ENCODE measurements around the gene GSTA4. TPM values are rescaled to one million over a fixed set of nuclear protein-coding genes. Genes with fewer than 3 reads are reported as not detected.

GSTA4 gene
- total and polyA plus RNA-seq, 2 donors (not counting 3 experiments of a cell fraction or from before 2014, with no cell fraction given) = 15.0 to 24.6 TPM

DNA sequence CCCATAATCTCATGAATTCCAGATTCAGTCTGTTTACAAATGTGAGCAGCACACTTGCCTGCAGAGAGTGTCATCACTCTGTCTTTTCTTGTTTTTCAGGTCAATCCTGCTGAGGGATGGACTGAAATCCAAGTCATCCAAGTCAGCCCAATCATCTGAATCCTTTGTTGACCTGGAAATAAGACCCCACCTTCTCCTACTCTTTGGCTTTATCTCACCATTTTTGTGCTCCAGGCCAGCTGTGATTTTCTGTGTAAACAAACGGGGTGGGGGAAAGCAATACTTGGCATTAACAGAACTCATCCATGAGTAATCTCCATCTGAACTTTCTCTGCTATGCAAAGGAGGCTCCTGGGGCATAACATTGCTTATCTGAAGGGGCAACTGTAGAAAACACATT, 16.9 kb upstream of the GSTA4 start:
- H3K4me3 ChIP-seq (replicated peaks in 1 of 3; ENCODE audit: insufficient read depth in 1 of 3, low read depth in 1 of 3, low read length in 3 of 3) = no peak overlapping the region
- no peaks in the 10 kb centered on the region for H3K79me2 ChIP-seq (ENCODE audit: control insufficient read depth, insufficient read depth, low read length)
- no peak overlapping the region for H3K27ac ChIP-seq (ENCODE audit: insufficient read depth, low read depth, low read length)
- H3K4me1 ChIP-seq (ENCODE audit: control insufficient read depth, extremely low read depth, insufficient read depth, low read length) = no peaks in the 10 kb centered on the region
- H3K9ac ChIP-seq (replicated peaks; ENCODE audit: extremely low read depth, insufficient read depth, low read length) = no peak overlapping the region
- ChIA-PET POLR2A (interaction anchor here (0.6 kb wide), 1 partner anchor 397 kb away, joined by 3 read pairs; no protein-coding TSS in a partner anchor), CTCF (interaction anchor here (0.9 to 1.2 kb wide), 2 partner anchors 15 to 37 kb away, joined by 4 to 5 read pairs; no protein-coding TSS in a partner anchor)
- no peak for FAIRE-seq
- TF ChIP-seq, protein P1, sequence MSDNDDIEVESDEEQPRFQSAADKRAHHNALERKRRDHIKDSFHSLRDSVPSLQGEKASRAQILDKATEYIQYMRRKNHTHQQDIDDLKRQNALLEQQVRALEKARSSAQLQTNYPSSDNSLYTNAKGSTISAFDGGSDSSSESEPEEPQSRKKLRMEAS (IDR thresholded peaks at IDR 0.05; ENCODE audit: insufficient read depth, insufficient read length) = no peak
- TF ChIP-seq FOS (IDR thresholded peaks at IDR 0.05; ENCODE audit: borderline replicate concordance, insufficient read depth, low read length) = no peak
- TF ChIP-seq EZH2 (IDR thresholded peaks at IDR 0.05; ENCODE audit: borderline replicate concordance, low read depth, low read length, severe bottlenecking) = no peak
- no peak for TF ChIP-seq JUN (IDR thresholded peaks at IDR 0.05; ENCODE audit: borderline replicate concordance, insufficient read depth, insufficient read length, low read depth)
- no peak for TF ChIP-seq POLR2AphosphoS5 (IDR thresholded peaks at IDR 0.05; ENCODE audit: insufficient read depth, low read depth, low read length)
- TF ChIP-seq MYC (IDR thresholded peaks at IDR 0.05; ENCODE audit: low read depth, low read length) = no peak
- TF ChIP-seq POLR2A (IDR thresholded peaks at IDR 0.05; ENCODE audit: low read depth, low read length) = no peak
- no peak for TF ChIP-seq GATA2 (IDR thresholded peaks at IDR 0.05; ENCODE audit: insufficient read depth, insufficient read length, low read depth, low read length)
- TF ChIP-seq, protein P2, sequence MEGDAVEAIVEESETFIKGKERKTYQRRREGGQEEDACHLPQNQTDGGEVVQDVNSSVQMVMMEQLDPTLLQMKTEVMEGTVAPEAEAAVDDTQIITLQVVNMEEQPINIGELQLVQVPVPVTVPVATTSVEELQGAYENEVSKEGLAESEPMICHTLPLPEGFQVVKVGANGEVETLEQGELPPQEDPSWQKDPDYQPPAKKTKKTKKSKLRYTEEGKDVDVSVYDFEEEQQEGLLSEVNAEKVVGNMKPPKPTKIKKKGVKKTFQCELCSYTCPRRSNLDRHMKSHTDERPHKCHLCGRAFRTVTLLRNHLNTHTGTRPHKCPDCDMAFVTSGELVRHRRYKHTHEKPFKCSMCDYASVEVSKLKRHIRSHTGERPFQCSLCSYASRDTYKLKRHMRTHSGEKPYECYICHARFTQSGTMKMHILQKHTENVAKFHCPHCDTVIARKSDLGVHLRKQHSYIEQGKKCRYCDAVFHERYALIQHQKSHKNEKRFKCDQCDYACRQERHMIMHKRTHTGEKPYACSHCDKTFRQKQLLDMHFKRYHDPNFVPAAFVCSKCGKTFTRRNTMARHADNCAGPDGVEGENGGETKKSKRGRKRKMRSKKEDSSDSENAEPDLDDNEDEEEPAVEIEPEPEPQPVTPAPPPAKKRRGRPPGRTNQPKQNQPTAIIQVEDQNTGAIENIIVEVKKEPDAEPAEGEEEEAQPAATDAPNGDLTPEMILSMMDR (IDR thresholded peaks at IDR 0.05; ENCODE audit: extremely low read depth in 1 of 2, insufficient read depth in 1 of 2, low read depth in 1 of 2, low read length in 2 of 2) = no peak
- peaks cover 4 to 44% of the 10 kb centered on the region in 2 experiments for H3K36me3 ChIP-seq (ENCODE audit: control insufficient read depth in 2 of 2, extremely low read depth in 1 of 2, insufficient read depth in 2 of 2, low read length in 2 of 2)
- H4K20me1 ChIP-seq (replicated peaks; ENCODE audit: control insufficient read depth, extremely low read depth, insufficient read depth, low read length) = no peaks in the 10 kb centered on the region
- DNase-seq (ENCODE audit: low read depth, low spot score) = no peak
- H3K9me1 ChIP-seq (replicated peaks; ENCODE audit: control insufficient read depth, extremely low read depth, insufficient read depth, low read length) = no peaks in the 10 kb centered on the region
- H3K4me2 ChIP-seq (ENCODE audit: insufficient read depth, low read length) = no peak overlapping the region
- H2AFZ ChIP-seq (ENCODE audit: low read depth, low read length) = no peak overlapping the region
- no TSS peak for BruUV-seq (replicated peaks)
- intact Hi-C loops (cut with micrococcal nuclease) = no loop called here
- H3K27me3 ChIP-seq (ENCODE audit: control insufficient read depth in 2 of 2, insufficient read depth in 2 of 2, low read length in 2 of 2) = no peaks in the 10 kb centered on the region
- H3K9me3 ChIP-seq (replicated peaks; ENCODE audit: control insufficient read depth, insufficient read depth, low read length) = no peaks in the 10 kb centered on the region
- dilution Hi-C loops (cut with MboI; ENCODE audit: extremely low pct_ligation_motif_present, low sequenced_read_pairs) = no loop called here

Measured in endothelial cell of umbilical vein (primary cell).